ENCODE measurements around the gene RASGRP4. TPM values are rescaled to one million over a fixed set of nuclear protein-coding genes. Genes with fewer than 3 reads are reported as not detected.
"Not testable (repeated sequence)": the region's sequence is repeated elsewhere in the genome, so short reads cannot be mapped to it uniquely, and the experiment has no call there.

The RASGRP4 gene
- total RNA-seq, 4 donors from 2014 or later = 1.5 to 19.8 (median 1.7) TPM; not detected in 1

- DNase-seq = no peak
- peaks cover 4 to 10% (median 7%) of the 10 kb centered on the region in 4 donors for H3K4me1 ChIP-seq
- H3K27ac ChIP-seq = no peak overlapping the region
- TF ChIP-seq POLR2A (IDR thresholded peaks at IDR 0.05) (no peak), POLR2AphosphoS5 (IDR thresholded peaks at IDR 0.05) (no peak), EP300 (IDR thresholded peaks at IDR 0.05; ENCODE audit: low read depth) (no peak), CTCF (IDR thresholded peaks at IDR 0.05) (no peak)
- no peaks in the 10 kb centered on the region for H3K9me3 ChIP-seq
- no peak overlapping the region for H3K4me3 ChIP-seq
- H3K36me3 ChIP-seq = no peaks in the 10 kb centered on the region
- intact Hi-C loops (cut with DNase I; ENCODE audit: low total_unique reads) (no loop called here), in situ Hi-C loops (cut with MboI; ENCODE audit: low pct_ligation_motif_present in 1 of 4, low pct_unique_long_range_greater_than_20kb in 1 of 4, low sequenced_read_pairs in 3 of 4) (loop anchor here (10.0 to 25.0 kb wide), 4 partner anchors 111 to 549 kb away; partner anchors contain the start of genes MRPS12 (in 2 of the 4), SARS2 (in 2 of the 4), EIF3K (in 1 of the 4) and MAP4K1 (in 1 of the 4))
- 89% methylated on average over 6 of the region's 6 CpGs; no CpG with 5 or more reads in 1 of the 2 donors for WGBS, 2 donors (ENCODE audit: low coverage in 1 of 2)
- peaks cover 12% of the 10 kb centered on the region for H3K27me3 ChIP-seq
Measured at GRCh38 chr19:38413416-38413815, 12.6 kb downstream of the RASGRP4 start.

- intact Hi-C loops (cut with DNase I; ENCODE audit: low total_unique reads) = no loop called here
- DNase-seq = no peak
- TF ChIP-seq CTCF (IDR thresholded peaks at IDR 0.05) (no peak), POLR2AphosphoS5 (IDR thresholded peaks at IDR 0.05) (no peak), POLR2A (IDR thresholded peaks at IDR 0.05) (no peak), EP300 (IDR thresholded peaks at IDR 0.05; ENCODE audit: low read depth) (no peak)
Measured at GRCh38 chr19:38412961-38413360, 13.1 kb downstream of the RASGRP4 start.

GRCh38 chr19:38412491-38412890, 13.5 kb downstream of the RASGRP4 start:
- 80 to 95% methylated on average over 2 to 8 of the region's 8 CpGs for WGBS, 2 donors (ENCODE audit: low coverage in 1 of 2)
- Histone ChIP-seq H3K4me1 (peaks cover 0 to under 1% (median 0%) of the 10 kb centered on the region in 4 donors), H3K36me3 (no peaks in the 10 kb centered on the region), H3K27me3 (peaks cover 3% of the 10 kb centered on the region), H3K4me3 (no peak overlapping the region), H3K9me3 (no peaks in the 10 kb centered on the region), H3K27ac (no peak overlapping the region)
- in situ Hi-C loops (cut with MboI; ENCODE audit: low pct_ligation_motif_present in 1 of 4, low pct_unique_long_range_greater_than_20kb in 1 of 4, low sequenced_read_pairs in 3 of 4) (loop anchor here (10.0 to 25.0 kb wide), 4 partner anchors 112 to 550 kb away; partner anchors contain the start of genes MRPS12 (in 2 of the 4), SARS2 (in 2 of the 4), EIF3K (in 1 of the 4) and MAP4K1 (in 1 of the 4)), intact Hi-C loops (cut with DNase I; ENCODE audit: low total_unique reads) (no loop called here)
- TF ChIP-seq CTCF (IDR thresholded peaks at IDR 0.05) = no peak
- DNase-seq = no peak

More at GRCh38 chr19:38412961-38413360, 13.1 kb downstream of the RASGRP4 start:
- Histone ChIP-seq H3K4me1 (peaks cover 1 to 5% (median 3%) of the 10 kb centered on the region in 4 donors), H3K27me3 (peaks cover 7% of the 10 kb centered on the region), H3K9me3 (no peaks in the 10 kb centered on the region), H3K27ac (no peak overlapping the region), H3K36me3 (no peaks in the 10 kb centered on the region), H3K4me3 (no peak overlapping the region)
- WGBS, 2 donors (ENCODE audit: low coverage in 1 of 2) = 74% methylated on average over 11 of the region's 11 CpGs; no CpG with 5 or more reads in 1 of the 2 donors
- in situ Hi-C loops (cut with MboI; ENCODE audit: low pct_ligation_motif_present in 1 of 4, low pct_unique_long_range_greater_than_20kb in 1 of 4, low sequenced_read_pairs in 3 of 4) = loop anchor here (10.0 to 25.0 kb wide), 4 partner anchors 112 to 549 kb away; partner anchors contain the start of genes MRPS12 (in 2 of the 4), SARS2 (in 2 of the 4), EIF3K (in 1 of the 4) and MAP4K1 (in 1 of the 4)

- 20 to 83% methylated on average over 1 to 5 of the region's 5 CpGs for WGBS, 2 donors (ENCODE audit: low coverage in 1 of 2)
- H3K9me3 ChIP-seq; H3K4me3 ChIP-seq; DNase-seq; H3K27me3 ChIP-seq; intact Hi-C loops (cut with DNase I; ENCODE audit: low total_unique reads); H3K27ac ChIP-seq; H3K36me3 ChIP-seq; H3K4me1 ChIP-seq: not testable (repeated sequence)
- in situ Hi-C loops (cut with MboI; ENCODE audit: low pct_ligation_motif_present in 1 of 4, low pct_unique_long_range_greater_than_20kb in 1 of 4, low sequenced_read_pairs in 3 of 4) = loop anchor here (10.0 to 25.0 kb wide), 4 partner anchors 113 to 550 kb away; partner anchors contain the start of genes MRPS12 (in 2 of the 4), SARS2 (in 2 of the 4), EIF3K (in 1 of the 4) and MAP4K1 (in 1 of the 4)
Measured at GRCh38 chr19:38411898-38412297, 14.1 kb downstream of the RASGRP4 start.

Data from transverse colon (tissue), 4 donors.